ENCODE measurements around the gene RASL10A. TPM values are rescaled to one million over a fixed set of nuclear protein-coding genes. Genes with fewer than 3 reads are reported as not detected.

The RASL10A gene
- total RNA-seq, 1 donor from 2014 or later = not detected

DNA sequence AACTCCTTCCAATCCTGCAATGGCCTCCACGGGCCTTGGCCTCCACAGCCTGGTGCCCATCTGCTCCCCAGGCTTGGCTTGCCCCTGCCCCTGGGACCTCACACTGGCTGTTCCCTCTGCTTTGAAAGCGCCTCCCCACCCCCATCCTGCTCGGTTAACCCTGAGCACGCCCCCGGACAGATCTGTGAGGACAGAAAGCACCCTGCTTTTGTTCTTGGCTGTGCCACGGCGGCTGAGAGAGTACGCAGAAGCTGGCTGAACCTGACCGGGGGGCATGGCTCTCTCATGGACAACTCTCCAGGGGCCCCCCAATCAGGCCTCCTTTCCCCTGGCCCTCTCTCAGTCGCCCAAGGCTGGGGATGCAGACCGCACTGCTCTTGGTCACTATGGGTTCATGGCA is 20.2 kb upstream of the RASL10A start:
- intact Hi-C loops (cut with DNase I) = no loop called here
- Histone ChIP-seq H3K36me3 (peaks cover 0 to 61% of the 10 kb centered on the region in 2 donors), H3K4me1 (peaks cover 8% of the 10 kb centered on the region), H3K9me3 (no peaks in the 10 kb centered on the region), H3K27ac (no peak overlapping the region), H3K4me3 (no peak overlapping the region), H3K27me3 (no peaks in the 10 kb centered on the region)
- no peak for TF ChIP-seq POLR2A (IDR thresholded peaks at IDR 0.05)
- TF ChIP-seq, protein P1, sequence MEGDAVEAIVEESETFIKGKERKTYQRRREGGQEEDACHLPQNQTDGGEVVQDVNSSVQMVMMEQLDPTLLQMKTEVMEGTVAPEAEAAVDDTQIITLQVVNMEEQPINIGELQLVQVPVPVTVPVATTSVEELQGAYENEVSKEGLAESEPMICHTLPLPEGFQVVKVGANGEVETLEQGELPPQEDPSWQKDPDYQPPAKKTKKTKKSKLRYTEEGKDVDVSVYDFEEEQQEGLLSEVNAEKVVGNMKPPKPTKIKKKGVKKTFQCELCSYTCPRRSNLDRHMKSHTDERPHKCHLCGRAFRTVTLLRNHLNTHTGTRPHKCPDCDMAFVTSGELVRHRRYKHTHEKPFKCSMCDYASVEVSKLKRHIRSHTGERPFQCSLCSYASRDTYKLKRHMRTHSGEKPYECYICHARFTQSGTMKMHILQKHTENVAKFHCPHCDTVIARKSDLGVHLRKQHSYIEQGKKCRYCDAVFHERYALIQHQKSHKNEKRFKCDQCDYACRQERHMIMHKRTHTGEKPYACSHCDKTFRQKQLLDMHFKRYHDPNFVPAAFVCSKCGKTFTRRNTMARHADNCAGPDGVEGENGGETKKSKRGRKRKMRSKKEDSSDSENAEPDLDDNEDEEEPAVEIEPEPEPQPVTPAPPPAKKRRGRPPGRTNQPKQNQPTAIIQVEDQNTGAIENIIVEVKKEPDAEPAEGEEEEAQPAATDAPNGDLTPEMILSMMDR (IDR thresholded peaks at IDR 0.05) = no peak
- DNase-seq (ENCODE audit: extremely low spot score in 2 of 2) = no peak

DNA sequence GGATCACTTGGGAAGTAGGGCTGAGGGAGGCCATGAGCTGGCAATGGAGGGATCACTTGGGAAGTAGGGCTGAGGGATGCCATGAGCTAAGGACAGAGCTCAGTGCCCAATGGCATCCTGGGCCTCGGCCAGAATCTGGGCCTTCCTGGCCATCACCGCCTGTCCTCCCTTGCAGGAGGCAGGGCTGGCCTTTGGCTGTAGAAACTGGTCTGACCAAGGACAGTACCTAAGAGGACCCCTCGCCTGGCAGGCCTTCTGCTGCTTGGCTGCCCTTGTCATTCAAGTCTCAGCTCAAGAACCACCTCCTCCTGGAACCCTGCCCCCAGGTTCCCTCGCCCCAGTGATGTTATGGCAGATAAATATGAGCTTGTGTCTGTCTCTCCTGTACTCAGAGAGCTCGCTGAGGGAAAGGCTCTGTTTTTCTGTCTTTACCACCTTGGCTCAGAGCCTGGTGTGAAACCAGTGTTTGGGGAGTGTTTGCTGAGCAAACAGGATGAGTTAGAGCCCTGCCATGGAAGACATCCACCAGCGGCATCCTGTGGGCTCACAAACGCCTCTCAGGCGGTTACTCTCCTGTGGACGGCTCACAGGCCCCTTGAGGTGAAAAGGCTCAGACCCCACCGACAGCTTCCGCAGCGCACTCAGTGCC is 19.3 kb upstream of the RASL10A start:
- Histone ChIP-seq H3K4me1 (peaks cover 13% of the 10 kb centered on the region), H3K9me3 (no peaks in the 10 kb centered on the region), H3K4me3 (no peak overlapping the region), H3K36me3 (peaks cover 0 to 53% of the 10 kb centered on the region in 2 donors), H3K27ac (no peak overlapping the region), H3K27me3 (no peaks in the 10 kb centered on the region)
- intact Hi-C loops (cut with DNase I) = no loop called here
- DNase-seq (ENCODE audit: extremely low spot score in 2 of 2) = no peak
- TF ChIP-seq POLR2AphosphoS5 (IDR thresholded peaks at IDR 0.05; ENCODE audit: insufficient read depth in 1 of 2, low read depth in 1 of 2) = no peak
- no peak for TF ChIP-seq POLR2A (IDR thresholded peaks at IDR 0.05)
- TF ChIP-seq, protein P1 (IDR thresholded peaks at IDR 0.05) = no peak

DNA sequence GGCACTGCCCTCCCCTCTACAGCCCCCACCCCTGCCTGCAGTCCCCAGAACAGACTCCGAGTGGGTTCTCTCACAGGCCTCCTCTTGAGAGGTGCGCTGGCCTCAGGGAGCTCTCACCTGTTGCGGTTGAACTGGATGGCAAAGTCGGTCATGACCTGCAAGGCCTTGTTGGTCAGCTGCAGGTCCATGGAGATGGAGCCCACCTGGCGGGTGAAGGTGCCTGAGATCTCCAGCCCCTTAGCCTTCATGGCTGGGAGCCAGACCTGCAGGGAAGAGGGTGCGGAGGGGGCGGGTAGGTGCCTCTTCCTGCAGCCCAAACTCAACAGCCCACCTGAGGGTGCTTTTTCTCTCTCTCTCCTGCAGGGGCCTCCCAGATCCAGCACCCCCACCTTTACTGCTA is 18.7 kb upstream of the RASL10A start:
- peaks cover 13% of the 10 kb centered on the region for H3K4me1 ChIP-seq
- no peaks in the 10 kb centered on the region for H3K27me3 ChIP-seq
- TF ChIP-seq, protein P1 (IDR thresholded peaks at IDR 0.05) = no peak
- no peak for TF ChIP-seq POLR2A (IDR thresholded peaks at IDR 0.05)
- TF ChIP-seq POLR2AphosphoS5 (IDR thresholded peaks at IDR 0.05; ENCODE audit: insufficient read depth in 1 of 2, low read depth in 1 of 2) = no peak
- H3K9me3 ChIP-seq = no peaks in the 10 kb centered on the region
- peaks cover 0 to 51% of the 10 kb centered on the region in 2 donors for H3K36me3 ChIP-seq
- H3K4me3 ChIP-seq = no peak overlapping the region
- no peak overlapping the region for H3K27ac ChIP-seq
- no peak for DNase-seq (ENCODE audit: extremely low spot score in 2 of 2)
- intact Hi-C loops (cut with DNase I) = no loop called here

DNA sequence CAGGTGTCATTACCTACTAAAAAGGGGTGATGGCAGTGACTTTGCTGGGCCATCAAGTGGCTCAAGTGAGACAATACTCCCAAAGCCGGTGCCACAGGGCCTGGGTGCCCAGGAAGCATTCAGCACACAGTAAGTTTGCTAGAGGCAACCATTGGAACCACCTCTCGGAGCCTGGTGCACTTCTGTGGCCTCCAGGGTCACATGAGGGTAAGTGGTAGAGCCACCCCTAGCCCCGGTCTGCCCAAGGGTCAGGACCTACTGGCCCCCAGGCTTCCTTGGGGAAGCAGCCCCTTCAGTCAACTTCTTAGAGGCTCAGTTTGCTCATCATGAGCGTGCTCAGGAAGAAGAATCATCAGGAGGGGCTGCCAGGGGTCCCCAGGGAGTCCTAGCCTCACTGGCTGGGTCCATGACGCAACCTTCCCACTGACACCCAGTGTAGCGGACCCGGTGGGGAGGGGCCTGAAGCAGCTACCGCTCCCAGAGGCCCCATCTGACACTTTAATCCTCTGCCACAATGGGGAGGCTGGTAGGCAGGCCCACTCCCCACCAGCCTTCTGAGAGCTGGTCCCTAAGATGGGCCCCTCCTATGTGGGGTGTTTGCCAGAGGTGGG is 17.5 kb upstream of the RASL10A start:
- Histone ChIP-seq H3K9me3 (no peaks in the 10 kb centered on the region), H3K27me3 (no peaks in the 10 kb centered on the region), H3K4me1 (peaks cover 13% of the 10 kb centered on the region), H3K4me3 (no peak overlapping the region), H3K36me3 (peaks cover 0 to 52% of the 10 kb centered on the region in 2 donors), H3K27ac (no peak overlapping the region)
- no peak for DNase-seq (ENCODE audit: extremely low spot score in 2 of 2)
- intact Hi-C loops (cut with DNase I) = no loop called here
- no peak for TF ChIP-seq POLR2A (IDR thresholded peaks at IDR 0.05)
- TF ChIP-seq POLR2AphosphoS5 (IDR thresholded peaks at IDR 0.05; ENCODE audit: insufficient read depth in 1 of 2, low read depth in 1 of 2) = no peak
- TF ChIP-seq, protein P1 (IDR thresholded peaks at IDR 0.05) = no peak

DNA sequence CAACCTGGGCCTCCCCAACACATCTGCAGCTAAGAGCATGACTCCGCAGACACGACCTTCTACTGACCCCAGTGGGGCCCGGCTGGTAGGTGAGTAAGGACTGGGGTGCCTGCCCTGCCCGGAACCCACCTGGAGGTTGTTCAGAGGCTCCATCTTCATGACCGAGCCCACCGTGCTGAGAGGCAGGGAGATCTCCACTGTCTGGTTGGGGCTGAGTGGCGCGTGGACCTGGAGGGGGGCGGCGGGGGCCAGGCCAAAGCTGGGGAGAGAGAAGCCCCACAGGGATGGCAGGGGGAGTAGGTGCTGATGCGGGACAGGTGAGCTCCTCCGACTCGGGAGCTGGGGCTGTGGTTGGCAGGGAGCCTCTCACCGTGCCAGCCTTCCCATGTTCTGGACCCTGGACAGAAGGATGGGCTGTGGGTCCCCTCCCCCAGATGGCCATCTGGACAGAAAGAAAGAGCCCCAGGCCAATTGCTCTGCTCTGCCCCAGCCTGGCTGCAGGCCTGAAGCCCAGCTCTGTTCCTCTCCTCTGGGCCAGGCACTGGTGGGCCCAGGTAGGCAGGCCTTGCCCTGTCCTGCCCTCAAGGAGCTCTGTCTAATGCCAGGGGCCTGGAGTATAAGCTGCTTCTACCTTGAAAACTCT is 16.3 kb upstream of the RASL10A start:
- TF ChIP-seq, protein P1 (IDR thresholded peaks at IDR 0.05) = no peak
- no peaks in the 10 kb centered on the region for H3K9me3 ChIP-seq
- H3K4me1 ChIP-seq = peaks cover 13% of the 10 kb centered on the region
- H3K27ac ChIP-seq = no peak overlapping the region
- H3K27me3 ChIP-seq = no peaks in the 10 kb centered on the region
- no peak for DNase-seq (ENCODE audit: extremely low spot score in 2 of 2)
- H3K4me3 ChIP-seq = no peak overlapping the region
- intact Hi-C loops (cut with DNase I) = no loop called here
- peaks cover 0 to 51% of the 10 kb centered on the region in 2 donors for H3K36me3 ChIP-seq
